GM18951 (cell line): ENCODE measurements around the gene POLR3E.
"Not testable (repeated sequence)": the region's sequence is repeated elsewhere in the genome, so short reads cannot be mapped to it uniquely, and the experiment has no call there.

Experiments used
- POLR2A ChIP-seq: IDR thresholded peaks from 4 replicates; pipeline ENCODE4 v1.6.1; 2011; ENCODE audit warnings: mild to moderate bottlenecking; ENCODE audit not compliant: insufficient read length, insufficient read depth; ENCODE audit errors: extremely low read depth
- in situ Hi-C: fragments of 300-500 bp; cut with MboI; formaldehyde crosslinking; loops from one replicate; pipeline ENCODE4 v1.12.0; 2022; ENCODE audit warnings: low sequenced_read_pairs, mixed read lengths, inconsistent platforms; ENCODE audit not compliant: unreplicated experiment

POLR3E gene

GRCh38 chr16:22299036-22299435, 1.8 kb downstream of the POLR3E start:
- in situ Hi-C loops = loop anchor here (5.0 kb wide), 1 partner anchor 92 kb away; the partner anchor contains the start of gene EEF2K

GRCh38 chr16:22300427-22301071, 3.3 kb downstream of the POLR3E start:
- TF ChIP-seq POLR2A = no peak
- in situ Hi-C loops = no loop called here

More at GRCh38 chr16:22299036-22299435, 1.8 kb downstream of the POLR3E start:
- no peak for TF ChIP-seq POLR2A

GRCh38 chr16:22301423-22301822, 4.2 kb downstream of the POLR3E start:
- in situ Hi-C loops = not testable (repeated sequence)

DNA sequence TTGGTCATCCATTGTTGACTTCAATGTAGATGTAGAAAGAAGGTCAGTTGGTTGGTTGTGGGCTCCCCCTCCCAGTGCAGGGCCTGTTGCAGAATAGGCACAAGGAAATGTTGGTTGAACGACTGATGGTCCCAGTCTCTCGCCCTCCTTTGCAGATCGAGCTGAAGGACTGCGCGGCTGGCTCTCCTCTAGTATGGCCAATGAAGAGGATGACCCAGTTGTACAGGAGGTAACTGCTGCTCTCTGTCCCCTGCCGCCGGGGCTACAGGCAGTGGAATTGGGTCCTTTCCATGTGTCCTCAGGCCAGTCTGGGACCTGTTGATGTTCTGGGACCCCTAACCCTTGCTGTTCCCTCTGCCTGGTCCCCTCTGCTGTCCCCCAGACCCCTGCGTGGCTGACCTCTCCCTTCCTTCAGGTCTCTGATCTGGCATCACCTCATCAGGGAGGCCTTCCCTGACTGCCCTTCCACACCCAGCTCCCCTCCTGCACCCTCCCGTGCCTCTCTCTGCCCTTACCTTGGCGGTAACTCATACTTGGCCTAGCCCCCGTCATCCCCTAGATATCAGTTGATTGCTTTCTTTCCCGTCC, 5.7 kb downstream of the POLR3E start:
- in situ Hi-C loops = no loop called here

DNA sequence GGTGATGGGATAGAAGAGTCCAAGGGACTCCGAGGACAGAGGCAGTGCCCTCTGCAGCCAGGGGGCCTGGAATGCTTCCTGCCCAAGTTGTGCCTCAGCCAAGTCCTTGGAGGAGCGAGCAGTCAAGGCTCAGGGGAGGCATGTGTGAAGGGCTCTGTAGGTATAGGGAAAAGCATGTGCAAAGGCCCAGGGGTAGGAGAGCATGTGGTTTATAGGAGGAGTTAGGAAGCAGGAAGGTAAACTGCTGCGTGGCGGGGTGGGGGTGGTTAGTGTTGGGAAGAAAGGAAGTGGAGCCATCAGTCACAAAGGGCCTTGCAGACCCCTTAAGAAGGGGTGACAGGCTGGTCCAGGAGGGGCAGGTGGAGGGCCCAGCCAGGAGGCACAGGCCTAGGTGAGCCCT, 7.2 kb downstream of the POLR3E start:
- no peak for TF ChIP-seq POLR2A
- in situ Hi-C loops = no loop called here

More for the DNA sequence above, 5.7 kb downstream of the POLR3E start:
- no peak for TF ChIP-seq POLR2A

- in situ Hi-C loops = no loop called here
- no peak for TF ChIP-seq POLR2A
These were observed 9.6 kb downstream of the POLR3E start for GRCh38 chr16:22306788-22307187.

DNA sequence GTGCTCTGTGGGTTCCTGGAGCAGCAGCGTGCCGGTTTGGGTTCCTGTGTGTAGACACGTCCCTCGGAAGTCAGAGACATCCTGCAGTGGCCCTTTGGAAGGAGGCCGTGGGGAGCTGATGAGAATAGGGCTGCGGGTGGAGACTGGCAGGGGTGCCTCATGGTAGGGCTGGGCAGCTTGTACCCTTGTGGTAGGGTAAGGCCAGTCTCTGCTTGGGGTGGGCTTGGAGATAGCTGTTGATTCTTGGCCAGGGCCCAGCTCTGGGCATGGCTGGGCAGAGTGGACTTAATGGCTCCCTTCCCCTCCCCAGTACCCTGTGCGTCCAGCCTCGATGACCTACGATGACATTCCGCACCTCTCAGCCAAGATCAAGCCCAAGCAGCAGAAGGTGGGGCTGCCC, 10.6 kb downstream of the POLR3E start:
- no peak for TF ChIP-seq POLR2A

GRCh38 chr16:22308824-22309520, 11.8 kb downstream of the POLR3E start:
- TF ChIP-seq POLR2A = no peak
- in situ Hi-C loops = no loop called here

More for the DNA sequence above, 10.6 kb downstream of the POLR3E start:
- in situ Hi-C loops = no loop called here

DNA sequence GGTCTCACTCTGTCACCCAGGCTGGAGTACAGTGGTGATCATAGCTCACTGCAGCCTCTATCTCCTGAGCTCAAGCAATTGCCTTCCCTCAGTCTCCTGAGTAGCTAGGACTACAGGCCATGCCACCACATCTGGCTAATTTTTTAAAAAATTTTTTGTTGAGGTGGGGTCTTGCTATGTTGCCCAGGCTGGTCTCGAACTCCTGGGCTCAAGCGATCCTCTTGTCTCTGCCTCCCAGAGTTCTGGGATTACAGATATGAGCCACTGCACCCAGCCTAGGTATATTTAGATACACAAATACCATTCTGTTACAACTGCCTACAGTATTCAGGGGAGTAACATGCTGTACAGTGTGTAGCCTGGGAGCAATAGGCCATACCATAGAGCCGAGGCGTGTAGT, 14.3 kb downstream of the POLR3E start:
- no peak for TF ChIP-seq POLR2A
- in situ Hi-C loops = no loop called here

GRCh38 chr16:22312897-22313781, 15.9 kb downstream of the POLR3E start:
- no peak for TF ChIP-seq POLR2A
- in situ Hi-C loops = no loop called here

DNA sequence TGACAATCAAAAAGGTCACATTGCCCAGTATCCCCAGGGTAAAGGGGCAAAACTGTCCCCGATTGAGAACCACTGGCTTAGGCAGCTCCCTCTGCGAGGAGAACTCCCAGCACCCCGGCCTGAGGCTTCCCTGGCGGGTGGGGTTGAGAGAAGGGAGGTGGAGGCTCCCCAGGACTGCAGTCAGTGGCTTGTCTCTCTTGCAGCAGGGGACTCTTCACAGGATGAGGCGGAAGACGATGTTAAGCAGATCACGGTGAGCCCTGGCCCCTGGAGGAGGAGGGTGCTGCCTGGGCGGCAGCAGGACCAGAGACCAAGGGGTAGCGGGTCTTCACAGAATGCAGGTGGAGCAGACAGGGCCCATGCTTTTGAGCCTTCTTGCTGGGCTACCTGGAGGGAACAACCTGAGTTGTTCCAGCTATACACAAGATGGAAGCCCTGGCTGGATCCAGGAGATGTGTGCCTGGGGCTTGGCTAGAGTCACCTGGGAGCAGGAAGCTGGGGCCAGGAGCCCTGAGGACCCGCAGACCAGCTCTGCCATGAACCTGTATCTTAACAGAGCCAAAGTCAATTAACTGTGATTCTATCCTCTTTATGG, 16.8 kb downstream of the POLR3E start:
- in situ Hi-C loops = no loop called here

DNA sequence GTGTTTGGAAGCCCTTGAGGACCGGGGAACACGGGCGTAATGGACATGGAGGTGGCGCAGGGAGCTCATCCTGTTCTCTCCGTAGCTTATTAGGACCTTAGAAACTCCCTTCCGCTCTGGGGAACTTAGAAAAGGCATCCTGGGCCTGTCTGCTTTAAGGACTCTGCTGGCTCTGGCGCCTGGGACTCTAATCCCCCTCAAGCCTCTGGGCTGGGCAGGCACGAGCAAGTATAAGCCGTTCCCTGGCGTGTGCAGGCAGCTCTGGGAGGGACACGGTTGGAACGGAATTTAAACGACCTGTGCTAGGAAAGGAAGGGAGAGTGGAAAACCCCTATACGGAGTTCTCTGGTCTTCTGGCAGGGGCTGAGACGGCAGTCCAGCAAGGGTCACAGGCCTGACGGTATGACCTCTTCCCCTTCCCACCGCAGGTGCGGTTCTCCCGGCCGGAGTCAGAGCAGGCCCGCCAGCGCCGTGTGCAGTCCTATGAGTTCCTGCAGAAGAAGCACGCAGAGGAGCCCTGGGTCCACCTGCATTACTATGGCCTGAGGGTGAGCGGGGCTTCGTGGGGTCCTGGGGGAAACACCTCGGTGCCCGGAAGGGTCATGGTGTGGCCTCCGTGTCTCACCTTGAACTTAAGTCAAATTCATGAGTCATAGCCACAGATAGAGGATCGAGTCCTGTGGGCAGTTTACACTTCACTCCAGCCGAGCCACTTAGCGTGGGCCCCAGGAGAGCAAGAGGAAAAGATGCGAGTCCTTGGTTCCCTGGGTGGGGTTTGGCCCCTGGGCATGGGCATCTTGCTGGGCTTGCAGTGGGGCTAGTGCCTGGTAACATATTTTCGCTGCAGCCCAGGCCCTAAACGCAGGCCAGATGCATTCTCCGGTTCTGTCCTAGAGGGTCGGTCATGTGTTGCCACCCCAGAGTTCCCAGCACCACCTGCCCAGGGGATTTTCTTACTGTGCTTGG, 17.7 kb downstream of the POLR3E start:
- in situ Hi-C loops = no loop called here
- TF ChIP-seq POLR2A = no peak

More for the DNA sequence above, 16.8 kb downstream of the POLR3E start:
- no peak for TF ChIP-seq POLR2A
